Neuronal stem cell (in vitro differentiated cells): ENCODE measurements around the gene MEF2A. TPM values are rescaled to one million over a fixed set of nuclear protein-coding genes. Genes with fewer than 3 reads are reported as not detected.
"Not testable (repeated sequence)": the region's sequence is repeated elsewhere in the genome, so short reads cannot be mapped to it uniquely, and the experiment has no call there.

Experiments
- DNase-seq: peaks from one replicate; pipeline ENCODE4 v3.0.0-alpha.2; 2013; ENCODE audit warnings: low spot score
- H2AFZ ChIP-seq: one replicate; pipeline ENCODE4 v1.6.1; 2013; ENCODE audit warnings: mild to moderate bottlenecking, low read length, inconsistent platforms
- H2AK5ac ChIP-seq: 2 replicates; pipeline ENCODE4 v1.6.1; 2013; ENCODE audit warnings: low read depth, mild to moderate bottlenecking, inconsistent platforms, low read length, moderate library complexity, mixed read lengths
- H2BK120ac ChIP-seq: 2 replicates; pipeline ENCODE4 v1.6.1; 2013; ENCODE audit warnings: low read depth, mild to moderate bottlenecking, inconsistent platforms, low read length, moderate library complexity, mixed read lengths
- H2BK12ac ChIP-seq: one replicate; pipeline ENCODE4 v1.6.1; 2013; ENCODE audit warnings: low read length, inconsistent platforms
- H2BK15ac ChIP-seq: 2 replicates; pipeline ENCODE4 v1.6.1; 2013; ENCODE audit warnings: mild to moderate bottlenecking, low read length, inconsistent platforms, mixed read lengths
- H2BK5ac ChIP-seq: one replicate; pipeline ENCODE4 v1.6.1; 2013; ENCODE audit warnings: inconsistent platforms, mild to moderate bottlenecking, low read length, moderate library complexity
- H3K14ac ChIP-seq: one replicate; pipeline ENCODE4 v1.6.1; 2013; ENCODE audit warnings: low read length, inconsistent platforms
- H3K18ac ChIP-seq: 2 replicates; pipeline ENCODE4 v1.6.1; 2013; ENCODE audit warnings: low read length, inconsistent platforms
- H3K23ac ChIP-seq: 2 replicates; pipeline ENCODE4 v1.6.1; 2013; ENCODE audit warnings: low read depth, mild to moderate bottlenecking, mixed read lengths, low read length, inconsistent platforms; ENCODE audit not compliant: poor library complexity
- H3K27ac ChIP-seq: replicated peaks from 3 replicates; pipeline ENCODE4 v1.5.1; 2013; ENCODE audit warnings: low read length, inconsistent platforms
- H3K27me3 ChIP-seq, 3 experiments: 2 replicates each; pipeline ENCODE4 v1.6.1; 2013; ENCODE audit warnings: low read length in 3 of 3, mild to moderate bottlenecking in 2 of 3, inconsistent platforms in 1 of 3, low read depth in 1 of 3, mixed read lengths in 1 of 3, moderate library complexity in 1 of 3; ENCODE audit not compliant: control insufficient read depth in 3 of 3, insufficient read depth in 3 of 3
- H3K36me3 ChIP-seq, 2 donors: replicated peaks in 1 of 2; 2 replicates each; pipeline ENCODE4 v1.6.1; 2013; ENCODE audit warnings: low read length in 2 of 2; ENCODE audit not compliant: control insufficient read depth in 2 of 2, insufficient read depth in 2 of 2
- H3K4ac ChIP-seq: 2 replicates; pipeline ENCODE4 v1.6.1; 2013; ENCODE audit warnings: inconsistent platforms, mild to moderate bottlenecking, low read length, moderate library complexity
- H3K4me1 ChIP-seq, 2 donors: 1 replicate in 1 of 2; 2 replicates in 1 of 2; pipeline ENCODE4 v1.6.1; 2013; ENCODE audit warnings: low read length in 2 of 2, low read depth in 1 of 2; ENCODE audit not compliant: control insufficient read depth in 2 of 2, insufficient read depth in 1 of 2
- H3K4me2 ChIP-seq: one replicate; pipeline ENCODE4 v1.6.1; 2013; ENCODE audit warnings: mild to moderate bottlenecking, low read length, inconsistent platforms; ENCODE audit not compliant: insufficient read depth, poor library complexity, severe bottlenecking
- H3K4me3 ChIP-seq, 2 donors: 2 replicates each; pipeline ENCODE4 v1.5.1; 2013; ENCODE audit warnings: low read length in 2 of 2, mild to moderate bottlenecking in 2 of 2, inconsistent platforms in 1 of 2, moderate library complexity in 1 of 2
- H3K79me1 ChIP-seq: one replicate; pipeline ENCODE4 v1.6.1; 2013; ENCODE audit warnings: low read depth, mild to moderate bottlenecking, inconsistent platforms, low read length, moderate library complexity
- H3K9ac ChIP-seq: one replicate; pipeline ENCODE4 v1.6.1; 2013; ENCODE audit warnings: mild to moderate bottlenecking, low read depth, low read length, inconsistent platforms; ENCODE audit not compliant: poor library complexity
- H3K9me3 ChIP-seq, 2 donors: replicated peaks in 1 of 2; 2 replicates each; pipeline versions ENCODE3 to v1.6.1; 2013; ENCODE audit warnings: low read length in 2 of 2, mild to moderate bottlenecking in 2 of 2, inconsistent platforms in 1 of 2, low read depth in 1 of 2, mixed read lengths in 1 of 2, moderate library complexity in 1 of 2; ENCODE audit not compliant: control insufficient read depth in 2 of 2, insufficient read depth in 1 of 2
- H4K8ac ChIP-seq: one replicate; pipeline ENCODE4 v1.6.1; 2013; ENCODE audit warnings: low read depth, mild to moderate bottlenecking, inconsistent platforms, low read length, moderate library complexity
- H4K91ac ChIP-seq: one replicate; pipeline ENCODE4 v1.6.1; 2013; ENCODE audit warnings: low read length, low read depth, mild to moderate bottlenecking, inconsistent platforms; ENCODE audit not compliant: poor library complexity
- WGBS, 2 donors: extraction: QIAGEN DNeasy Blood & Tissue Kit; methylation state at CpG; one replicate each; pipeline ENCODE4 v1.1.7; 2013; ENCODE audit warnings: missing lambda C conversion rate in 2 of 2, mixed read lengths in 1 of 2; ENCODE audit not compliant: insufficient read length in 2 of 2, insufficient replicate concordance in 1 of 2; ENCODE audit errors: extremely low coverage in 2 of 2; 5-methylcytosine and 5-hydroxymethylcytosine counted together
- polyA plus RNA-seq, 2 experiments: library from polyadenylated mRNA; stranded (reverse); fragments of 200-250 nt; gene quantifications; one replicate each; pipeline ENCODE4 v1.2.3, GENCODE V29; 2013

Gene MEF2A
- polyA plus RNA-seq (2013, experiment 1 of 2) = 15.8 TPM
- polyA plus RNA-seq (2013, experiment 2 of 2) = 15.0 TPM

- H2BK5ac ChIP-seq = peak within 1 kb of the TSS; percentile 95
- WGBS, 2 donors = no CpG with 5 or more reads among the region's 101 CpGs
- peaks cover 1 to 12% of the 10 kb centered on the region in 2 donors for H3K4me1 ChIP-seq
- H3K4ac ChIP-seq = no peak within 1 kb of the TSS
- peak; percentile 92 for DNase-seq
- H3K27me3 ChIP-seq = peaks cover 0 to 2% (median 0%) of the 10 kb centered on the region in 3 experiments
- no peak within 1 kb of the TSS for H4K91ac ChIP-seq
- peak within 1 kb of the TSS; percentile 78 for H4K8ac ChIP-seq
- H3K27ac ChIP-seq = peak within 1 kb of the TSS; percentile 89
- H3K23ac ChIP-seq = peak within 1 kb of the TSS; percentile 94
- peak within 1 kb of the TSS; percentile 53 for H2BK12ac ChIP-seq
- H3K36me3 ChIP-seq = peaks cover 0 to 3% of the 10 kb centered on the region in 2 donors
- peak within 1 kb of the TSS; percentile 99 for H3K18ac ChIP-seq
- no peak within 1 kb of the TSS for H2AK5ac ChIP-seq
- peak within 1 kb of the TSS; percentile 88 for H3K4me3 ChIP-seq
- H3K14ac ChIP-seq = peak within 1 kb of the TSS; percentile 38
- H3K4me2 ChIP-seq = peak within 1 kb of the TSS; percentile 86
- H2BK120ac ChIP-seq = no peak within 1 kb of the TSS
- no peaks in the 10 kb centered on the region for H3K9me3 ChIP-seq
- peak within 1 kb of the TSS; percentile 67 for H2BK15ac ChIP-seq
- peak within 1 kb of the TSS; percentile 99 for H2AFZ ChIP-seq
- peaks cover 1% of the 10 kb centered on the region for H3K79me1 ChIP-seq
- H3K9ac ChIP-seq = peak within 1 kb of the TSS; percentile 95
Measured at GRCh38 chr15:99565299-99566156, at the start of gene MEF2A. MEF2A (plus strand) TSS chr15:99565984; CDS start chr15:99633120, 67,136 bp downstream.

GRCh38 chr15:99518191-99518590 is 47.6 kb upstream of the MEF2A start:
- Histone ChIP-seq H2BK5ac (no peak overlapping the region), H2BK15ac (no peak overlapping the region), H3K27ac (no peak overlapping the region), H2AFZ (no peak overlapping the region), H2BK12ac (no peak overlapping the region), H3K79me1 (no peaks in the 10 kb centered on the region), H3K4ac (no peak overlapping the region), H4K8ac (no peak overlapping the region), H2BK120ac (no peak overlapping the region), H3K4me3 (no peak overlapping the region), H3K14ac (no peak overlapping the region), H3K27me3 (no peaks in the 10 kb centered on the region), H3K4me2 (no peak overlapping the region), H3K23ac (no peak overlapping the region), H3K4me1 (no peaks in the 10 kb centered on the region), H3K9ac (no peak overlapping the region), H3K9me3 (peaks cover 0 to 3% of the 10 kb centered on the region in 2 donors), H3K36me3 (no peaks in the 10 kb centered on the region), H4K91ac (no peak overlapping the region), H2AK5ac (no peak overlapping the region), H3K18ac (no peak overlapping the region)
- no CpG with 5 or more reads among the region's 4 CpGs for WGBS, 2 donors
- no peak for DNase-seq

- WGBS, 2 donors = no CpG with 5 or more reads among the region's 1 CpG
- H3K18ac ChIP-seq, H4K8ac ChIP-seq, H3K4me3 ChIP-seq, H3K27me3 ChIP-seq, H3K14ac ChIP-seq, H2BK5ac ChIP-seq, H2BK12ac ChIP-seq, H3K23ac ChIP-seq, DNase-seq, H3K27ac ChIP-seq, H3K4me1 ChIP-seq, H3K9ac ChIP-seq, H2AK5ac ChIP-seq, H3K4ac ChIP-seq, H3K36me3 ChIP-seq, H3K79me1 ChIP-seq, H3K9me3 ChIP-seq, H2BK15ac ChIP-seq, H2AFZ ChIP-seq, H4K91ac ChIP-seq, H2BK120ac ChIP-seq, H3K4me2 ChIP-seq: not testable (repeated sequence)
Measured at GRCh38 chr15:99519366-99519765, 46.4 kb upstream of the MEF2A start.

DNA sequence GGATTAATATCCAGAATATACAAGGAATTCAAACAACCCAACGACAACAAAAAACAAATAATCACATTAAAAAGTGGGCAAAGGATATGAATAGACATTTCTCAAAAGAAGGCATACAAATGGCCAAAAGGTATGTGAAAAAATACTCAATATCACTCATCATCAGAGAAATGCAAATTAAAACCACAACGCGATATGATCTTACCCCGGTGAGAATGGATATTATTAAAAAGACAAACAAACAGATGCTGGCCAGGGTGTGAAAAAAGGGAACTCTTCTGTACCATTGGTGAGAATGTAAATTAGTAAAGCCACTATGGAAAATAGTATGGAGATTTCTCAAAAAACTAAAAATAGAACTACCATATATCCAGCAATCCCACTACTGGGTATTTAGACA is 43.5 kb upstream of the MEF2A start:
- no peak for DNase-seq
- Histone ChIP-seq H2AK5ac (no peak overlapping the region), H2BK120ac (no peak overlapping the region), H3K14ac (no peak overlapping the region), H3K23ac (no peak overlapping the region), H2AFZ (no peak overlapping the region), H3K4ac (no peak overlapping the region), H3K9me3 (no peaks in the 10 kb centered on the region), H3K36me3 (no peaks in the 10 kb centered on the region), H2BK5ac (no peak overlapping the region), H4K8ac (no peak overlapping the region), H3K9ac (no peak overlapping the region), H3K4me2 (no peak overlapping the region), H3K18ac (no peak overlapping the region), H2BK15ac (no peak overlapping the region), H3K27ac (no peak overlapping the region), H3K4me1 (no peaks in the 10 kb centered on the region), H3K79me1 (no peaks in the 10 kb centered on the region), H2BK12ac (no peak overlapping the region), H3K4me3 (no peak overlapping the region), H3K27me3 (peaks cover 0 to 4% (median 0%) of the 10 kb centered on the region in 3 experiments), H4K91ac (no peak overlapping the region)
- WGBS, 2 donors = no CpG with 5 or more reads among the region's 4 CpGs
